Measurements from ENCODE around the gene HDAC7. TPM values are rescaled to one million over a fixed set of nuclear protein-coding genes. Genes with fewer than 3 reads are reported as not detected.

The HDAC7 gene
- total RNA-seq, result 62.8 and 73.3 TPM in 2 replicates

GRCh38 chr12:47819896-47820630 lies at the start of gene HDAC7:
Gene HDAC7, minus strand, starts transcription at chr12:47819903. Its CDS starts 118 bp downstream, at chr12:47819785.

GRCh38 chr12:47773062-47773857 lies 46.4 kb downstream of the HDAC7 start, which contains the start of gene SLC48A1:
Gene SLC48A1, plus strand, starts transcription at chr12:47773238. Its CDS starts 67 bp downstream, at chr12:47773305.

GRCh38 chr12:47758834-47759690 lies 60.6 kb downstream of the HDAC7 start, which contains the start of gene RAPGEF3:
Gene RAPGEF3, minus strand, starts transcription at chr12:47758880. Its CDS starts 324 bp downstream, at chr12:47758556.

Other genes starting within 250 kb of the HDAC7 start
- gene RPAP3, start 113.9 kb downstream of the HDAC7 start, total RNA-seq, result 9.8 and 13.6 TPM in 2 replicates
- 1.8 and 9.8 TPM in 2 replicates for gene ENDOU, start 94.4 kb downstream of the HDAC7 start, total RNA-seq
- gene RAPGEF3, start 61.0 kb downstream of the HDAC7 start, total RNA-seq, result 3.6 and 5.1 TPM in 2 replicates
- 5.5 and 9.3 TPM in 2 replicates for gene SLC48A1, start 46.7 kb downstream of the HDAC7 start, total RNA-seq
- gene VDR, start 85.1 kb upstream of the HDAC7 start, total RNA-seq, result 3.1 and 13.6 TPM in 2 replicates
- 17.7 and 71.0 TPM in 2 replicates for gene TMEM106C, start 143.7 kb upstream of the HDAC7 start, total RNA-seq
- gene COL2A1, start 184.6 kb upstream of the HDAC7 start, total RNA-seq, result under 0.01 and 1.5 TPM in 2 replicates

All from placental epithelial cell (primary cell).